Suprapubic skin (tissue), 4 donors: ENCODE data around the gene SLC38A10.

Source experiments
- CTCF ChIP-seq, 2 donors: fragments of 200-600 bp in 1 of 2; fragments of 450-650 bp in 1 of 2; sonication (generic) in 1 of 2; IDR thresholded peaks; one replicate each; pipeline ENCODE4 v1.5.1; 2016 to 2019; ENCODE audit warnings: antibody characterized with exemption in 2 of 2, mild to moderate bottlenecking in 1 of 2, moderate library complexity in 1 of 2
- POLR2A ChIP-seq, 2 donors: fragments of 450-650 bp; IDR thresholded peaks; one replicate each; pipeline ENCODE4 v1.6.1; 2017; ENCODE audit warnings: antibody characterized with exemption in 2 of 2, mild to moderate bottlenecking in 2 of 2, moderate library complexity in 2 of 2
- POLR2AphosphoS5 ChIP-seq, 3 donors: sonication (generic); formaldehyde crosslinking; IDR thresholded peaks; one replicate each; pipeline ENCODE4 v1.6.1; 2017; ENCODE audit warnings: antibody characterized with exemption in 3 of 3

- no peak for TF ChIP-seq CTCF (IDR thresholded peaks at IDR 0.05)
- TF ChIP-seq POLR2A (IDR thresholded peaks at IDR 0.05): no peak
- no peak for TF ChIP-seq POLR2AphosphoS5 (IDR thresholded peaks at IDR 0.05)
Observed at GRCh38 chr17:81245665-81246342, 49.3 kb downstream of the SLC38A10 start.
